Measurements from ENCODE around the gene GALNT10.

GALNT10 gene

DNA sequence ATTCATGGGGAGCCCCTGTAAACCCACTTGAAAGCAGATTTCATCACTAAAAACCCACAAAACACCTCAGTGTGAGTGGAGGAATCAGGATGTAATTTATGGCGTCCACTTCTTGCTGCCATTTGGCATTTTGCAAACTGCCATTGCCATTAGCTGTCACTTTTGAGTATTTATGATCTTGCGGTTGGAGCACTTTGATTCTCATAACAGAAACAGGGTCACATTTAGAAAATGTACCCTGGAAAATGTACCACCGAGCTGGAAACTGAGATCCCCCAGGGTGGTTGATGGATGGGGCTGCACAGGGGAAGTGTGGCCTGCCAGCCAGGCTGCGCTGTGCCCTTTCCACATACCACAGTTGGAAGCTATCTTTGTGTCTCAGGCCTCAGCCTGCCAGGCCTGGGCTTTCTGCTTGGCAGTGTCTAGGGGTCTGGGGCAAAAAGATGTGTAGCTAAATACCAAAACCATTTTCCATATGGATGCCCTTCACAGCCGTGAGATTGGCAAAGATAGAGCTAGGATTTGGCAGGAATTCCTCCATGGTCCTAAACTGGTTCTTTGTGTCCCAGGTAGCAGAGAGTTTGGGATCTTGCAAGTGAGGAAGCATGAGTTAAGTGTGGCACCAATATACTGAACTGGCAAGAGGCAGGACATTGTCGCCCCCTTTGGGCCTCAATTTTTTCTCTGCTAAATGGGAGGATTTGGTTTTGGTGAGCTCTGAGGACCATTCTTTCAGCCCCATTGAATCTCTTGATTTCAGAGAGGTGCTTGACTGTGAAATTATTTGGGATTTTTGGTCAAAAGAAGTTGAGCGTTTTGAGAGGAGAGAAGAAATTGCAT is 46.2 kb downstream of the GALNT10 start:
- DNase-seq, result no peak

DNA sequence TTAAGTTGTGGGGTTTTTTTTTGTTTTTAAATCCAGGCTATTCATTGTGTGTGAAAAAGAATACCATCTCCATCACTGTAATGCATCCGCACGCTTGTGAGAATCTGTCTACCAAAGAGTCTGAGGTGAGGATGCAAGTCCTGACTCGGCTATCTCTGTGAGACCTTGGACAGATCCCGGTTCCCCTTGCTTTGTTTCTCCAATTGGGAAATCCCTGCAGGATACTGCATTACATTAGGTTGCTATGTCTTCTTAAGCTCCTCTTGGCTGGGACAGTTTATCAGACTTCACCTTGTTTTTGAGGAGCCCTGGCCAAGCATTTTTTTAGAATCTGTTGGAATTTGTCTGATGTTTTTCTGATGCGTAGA is 46.8 kb downstream of the GALNT10 start:
- no peak for DNase-seq

- no peak for DNase-seq
Measured at GRCh38 chr5:154237946-154238345, 47.4 kb downstream of the GALNT10 start.

DNA sequence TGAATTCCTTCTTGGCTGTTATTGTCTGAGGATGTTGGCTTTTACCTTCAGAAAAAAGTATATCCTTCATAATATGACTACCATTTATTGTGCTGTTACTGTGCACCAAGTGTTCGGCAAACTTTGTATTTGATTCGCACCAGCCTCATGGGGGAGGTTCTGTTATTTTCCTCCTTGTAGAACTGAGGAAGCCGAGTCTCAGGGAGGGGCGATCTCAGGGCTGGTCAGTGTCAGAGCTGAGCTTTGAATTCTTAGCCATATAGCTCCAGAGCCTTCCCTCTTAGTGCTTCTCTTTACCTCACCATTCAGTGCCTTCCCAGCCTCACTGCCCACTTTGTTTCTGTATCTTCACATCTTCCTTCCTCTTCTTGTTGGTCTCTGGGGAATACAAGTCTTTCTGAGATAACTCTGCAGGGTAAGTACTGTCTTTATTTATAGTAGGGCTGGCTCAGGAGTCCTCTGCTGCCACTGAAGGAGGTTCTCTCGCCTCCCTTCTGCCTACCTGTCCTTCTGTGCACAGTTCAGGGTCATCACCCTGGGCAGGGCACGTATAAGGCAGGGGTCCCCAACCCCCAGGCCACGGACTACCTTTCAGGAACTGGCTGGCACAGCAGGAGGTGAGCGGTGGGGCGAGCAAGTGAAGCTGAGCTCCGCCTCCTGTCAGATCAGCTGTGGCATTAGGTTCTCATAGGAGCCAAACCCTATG is 48.4 kb downstream of the GALNT10 start:
- no peak for DNase-seq

GRCh38 chr5:154240595-154240994 is 50.1 kb downstream of the GALNT10 start:
- no peak for DNase-seq

- no peak for DNase-seq
Measured at GRCh38 chr5:154241021-154241420, 50.5 kb downstream of the GALNT10 start.

DNA sequence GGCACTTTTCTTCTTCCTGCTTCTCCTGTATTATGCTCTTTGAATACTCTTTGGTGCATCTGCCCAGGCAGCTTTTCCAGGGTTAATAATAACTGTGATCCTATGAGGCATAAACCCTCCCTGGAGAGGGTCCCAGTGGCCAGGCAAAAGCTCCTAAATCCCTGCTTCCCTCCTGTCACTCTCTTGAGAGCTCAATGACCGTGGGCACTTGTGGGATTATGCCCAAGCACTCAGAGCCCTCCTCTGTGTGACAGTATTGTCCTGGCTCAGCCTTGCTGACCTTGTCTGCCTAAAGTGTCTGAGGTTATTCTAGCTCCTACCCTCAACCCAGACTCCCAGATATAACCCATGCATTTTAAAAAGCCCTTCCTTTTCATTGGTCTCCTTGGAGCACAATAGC is 51.9 kb downstream of the GALNT10 start:
- no peak for DNase-seq

DNA sequence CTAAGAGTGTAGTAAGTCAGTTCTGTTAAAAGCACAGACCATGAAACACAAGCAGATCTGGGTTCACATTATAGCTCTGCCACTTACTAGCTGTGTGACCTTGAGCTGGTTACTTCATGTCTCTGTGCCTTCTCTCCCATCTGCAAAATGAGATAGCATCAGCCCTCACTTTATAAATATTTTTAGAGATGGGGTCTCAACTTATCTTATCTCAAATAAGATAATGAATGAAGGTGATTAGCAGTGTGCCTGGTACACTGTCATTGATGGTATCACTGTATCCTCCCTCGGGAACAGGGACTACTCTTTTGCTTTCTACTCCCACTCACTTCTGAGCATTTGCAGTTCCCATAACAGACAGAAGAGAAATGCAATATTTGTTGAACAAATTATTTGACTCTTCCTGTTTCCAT is 52.4 kb downstream of the GALNT10 start:
- DNase-seq, result no peak

- no peak for DNase-seq
Measured at GRCh38 chr5:154243736-154244135, 53.2 kb downstream of the GALNT10 start.

- DNase-seq, result no peak
Measured at GRCh38 chr5:154244476-154244875, 53.9 kb downstream of the GALNT10 start.

DNA sequence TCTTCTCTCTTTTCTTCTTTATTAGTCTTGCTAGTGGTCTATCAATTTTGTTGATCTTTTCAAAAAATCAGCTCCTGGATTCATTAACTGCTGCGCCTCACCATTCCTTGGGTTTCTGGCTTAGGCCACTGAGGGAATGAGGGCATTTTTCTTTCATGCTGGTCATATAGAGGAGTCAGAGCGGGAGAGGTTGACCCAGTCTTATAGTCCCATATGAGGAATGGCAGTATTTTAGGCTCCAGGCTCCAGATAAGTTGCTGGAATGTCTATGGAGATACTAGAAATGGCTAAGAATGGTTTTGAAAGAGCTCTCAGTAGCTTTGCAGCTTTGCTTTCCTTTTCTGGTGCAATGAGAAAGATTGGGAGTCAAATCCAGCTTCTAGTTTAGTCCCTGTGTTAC is 58.2 kb downstream of the GALNT10 start:
- no peak for DNase-seq

GRCh38 chr5:154249826-154250225 is 59.3 kb downstream of the GALNT10 start:
- DNase-seq, result no peak

DNA sequence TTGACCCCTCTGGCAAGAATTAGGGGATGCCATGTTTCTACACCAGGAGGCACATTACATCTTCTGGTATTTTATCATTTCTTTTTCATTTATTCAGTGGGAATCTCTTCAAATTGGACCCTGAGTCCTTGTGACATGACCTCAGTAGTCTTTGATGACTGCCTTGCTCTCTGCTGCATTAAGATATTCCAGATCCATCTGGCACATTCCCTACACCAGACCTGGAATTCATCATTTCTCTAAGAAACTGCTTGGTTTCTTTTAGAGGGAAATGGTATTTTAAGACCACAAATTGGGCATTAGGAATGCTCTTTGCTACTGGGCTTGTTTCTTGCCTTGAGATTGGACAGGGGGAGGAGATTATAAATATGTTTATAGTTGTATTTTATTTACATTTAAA is 61.0 kb downstream of the GALNT10 start:
- no peak for DNase-seq

GRCh38 chr5:154253807-154254206 is 63.3 kb downstream of the GALNT10 start:
- DNase-seq, result no peak

DNA sequence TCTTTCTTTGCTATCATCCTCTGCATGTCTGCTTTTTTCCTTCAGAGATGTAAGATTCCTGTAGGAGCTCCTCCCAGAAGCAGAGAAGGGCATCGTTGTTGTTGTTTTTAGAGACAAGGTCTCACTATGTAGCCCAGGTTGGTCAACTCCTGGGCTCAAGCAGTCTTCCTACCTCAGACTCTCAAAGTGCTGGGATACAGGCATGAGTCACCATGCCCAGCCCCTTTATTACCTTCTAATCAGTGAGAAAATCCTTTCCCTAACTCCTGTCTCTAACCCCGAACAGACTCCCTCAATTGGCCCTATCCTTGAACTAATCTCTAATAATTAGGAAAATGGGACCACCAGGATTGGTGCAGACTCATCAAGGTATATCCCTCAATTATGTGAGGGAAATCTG is 64.4 kb downstream of the GALNT10 start:
- no peak for DNase-seq

GRCh38 chr5:154257046-154257445 is 66.5 kb downstream of the GALNT10 start:
- DNase-seq, result no peak

DNA sequence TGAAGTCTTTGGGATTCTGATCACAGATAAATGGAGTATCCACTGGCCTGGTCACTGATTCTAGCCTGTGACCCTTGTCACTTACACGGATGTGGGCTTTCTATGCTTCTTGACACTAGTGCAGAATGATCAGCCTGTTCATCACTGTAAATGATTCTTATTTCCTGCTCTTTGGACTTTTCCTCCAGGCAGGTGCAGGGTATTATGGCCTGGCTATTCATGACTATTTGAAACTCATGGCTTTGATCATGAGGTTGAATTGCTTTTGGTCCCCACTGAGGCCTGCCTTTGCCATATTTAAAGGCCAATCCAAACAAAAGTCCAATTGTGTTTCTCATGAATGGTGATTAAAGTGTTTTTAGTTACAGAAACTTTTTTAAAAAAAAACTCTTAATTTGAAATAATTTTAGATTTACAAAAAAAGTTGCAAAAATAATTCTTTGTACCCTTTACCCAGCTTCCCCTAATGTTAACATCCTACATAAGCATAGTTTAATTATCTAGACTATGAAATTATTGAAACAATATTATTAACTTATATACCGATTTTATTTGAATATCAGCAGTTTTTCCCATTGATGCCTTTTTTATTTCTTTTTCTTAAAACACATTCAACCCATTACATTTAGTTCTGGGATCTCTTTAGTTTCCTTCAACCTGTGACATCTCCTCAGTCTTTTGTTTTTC is 68.1 kb downstream of the GALNT10 start:
- DNase-seq, result no peak

DNA sequence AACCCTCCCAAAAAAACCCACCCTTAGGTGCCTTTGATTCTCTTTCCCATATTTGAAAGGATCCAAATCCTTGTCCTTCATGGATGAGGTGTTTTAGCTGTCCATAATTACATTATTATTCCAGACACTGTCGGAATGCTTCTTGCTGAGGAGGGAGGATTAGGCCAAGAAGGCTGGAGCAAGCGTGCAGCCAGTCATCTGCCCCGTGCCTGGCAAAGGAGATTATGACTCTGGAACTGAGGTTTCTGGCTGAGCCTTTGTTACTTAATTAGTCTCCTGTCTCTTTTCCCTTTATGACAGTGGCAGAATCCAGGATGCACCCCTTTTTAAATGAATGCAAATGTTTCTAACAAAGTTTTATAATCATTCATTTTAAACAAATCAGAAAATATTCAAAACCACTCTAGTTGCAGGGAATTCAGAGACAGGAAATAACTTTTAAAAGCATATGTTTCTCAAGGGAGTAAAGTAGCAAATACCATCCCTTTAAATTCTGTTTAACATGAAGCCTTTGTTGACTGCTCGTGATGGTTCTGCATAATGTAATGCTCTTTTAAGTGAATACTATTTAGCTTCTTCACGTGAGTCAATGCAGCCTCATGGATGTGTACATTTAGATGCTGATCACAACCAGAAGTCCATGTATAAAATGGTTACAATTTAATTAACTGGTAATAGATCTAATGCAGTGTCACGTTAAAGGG is 69.8 kb downstream of the GALNT10 start:
- no peak for DNase-seq

- DNase-seq, result no peak
Measured at GRCh38 chr5:154262342-154262741, 71.8 kb downstream of the GALNT10 start.

GRCh38 chr5:154264549-154265196 is 74.1 kb downstream of the GALNT10 start:
- DNase-seq, result no peak

DNA sequence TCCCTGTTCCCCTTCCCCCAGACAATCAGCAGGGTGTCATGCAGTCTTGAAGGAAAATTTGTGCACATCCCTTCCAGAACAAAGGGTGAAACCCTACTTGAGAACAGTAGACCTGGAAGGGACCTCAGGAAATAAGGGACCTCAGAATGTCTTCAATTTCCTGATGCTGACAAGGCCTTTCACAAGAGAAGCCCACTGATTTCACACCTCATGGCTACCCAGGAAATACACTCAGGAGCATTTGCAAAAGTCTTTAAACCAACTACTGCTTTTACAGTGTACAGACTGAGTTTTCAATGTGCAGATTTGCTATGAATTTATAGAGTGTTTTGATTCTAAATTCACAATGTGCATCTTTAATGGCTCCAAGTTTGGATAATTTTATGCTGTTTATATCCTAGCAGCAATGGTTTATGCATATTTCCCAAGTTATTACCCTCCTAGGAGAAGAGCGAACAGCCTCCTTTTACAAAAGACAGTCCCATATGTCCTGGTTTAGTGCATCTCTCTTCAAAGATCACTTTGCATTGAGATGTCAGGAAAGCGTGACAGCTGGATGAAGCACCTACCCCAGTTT is 74.8 kb downstream of the GALNT10 start:
- no peak for DNase-seq

DNA sequence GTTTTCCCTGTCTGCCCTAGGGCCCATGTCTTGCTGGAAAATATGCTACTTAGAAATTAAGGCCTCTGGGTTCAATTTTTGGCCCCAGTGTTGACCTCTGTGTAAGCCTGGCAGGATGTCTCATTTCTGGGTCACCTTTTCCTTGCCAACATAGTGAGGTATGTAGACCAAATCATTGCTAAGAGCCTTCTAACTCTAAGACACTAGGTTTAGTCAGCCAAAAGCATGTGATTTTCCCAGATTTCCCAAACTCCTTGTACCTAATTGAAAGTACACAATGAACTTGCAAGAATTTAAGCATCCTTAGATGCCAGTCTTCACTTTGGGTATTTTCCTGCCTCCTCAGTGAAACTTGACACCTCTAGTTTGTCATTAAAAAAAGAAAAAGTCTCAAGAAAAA is 77.0 kb downstream of the GALNT10 start:
- no peak for DNase-seq
